NCI-H1092 (cell line): Measurements from ENCODE around the gene SIKE1.
A peak's percentile ranks its signal among the peaks of the same experiment; 100 is the strongest.
"Not testable (repeated sequence)": the region's sequence is repeated elsewhere in the genome, so short reads cannot be mapped to it uniquely, and the experiment has no call there.

Experiments
- DNase-seq: peaks from one replicate; lab custom pipeline; 2025; lab: John Stamatoyannopoulos, UW

Gene SIKE1

GRCh38 chr1:114755006-114755931 lies 25.2 kb downstream of the SIKE1 start:
- no peak for DNase-seq

DNA sequence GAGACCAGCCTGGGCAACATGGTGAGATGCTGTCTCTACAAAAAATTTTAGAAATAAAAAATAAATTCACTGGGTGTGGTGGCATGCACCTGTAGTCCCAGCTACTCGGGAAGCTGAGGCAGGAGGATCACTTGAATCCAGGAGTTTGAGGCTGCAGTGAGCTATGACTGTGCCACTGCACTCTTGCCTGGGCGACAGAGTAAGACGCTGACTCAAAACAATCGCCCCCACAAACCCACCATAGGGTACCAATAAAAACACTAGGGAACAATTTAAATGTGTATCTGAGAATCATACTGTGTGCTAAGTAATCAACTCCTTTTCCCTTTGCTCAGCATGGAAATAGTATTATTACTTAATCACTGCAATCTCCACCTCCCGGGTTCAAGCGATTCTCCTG lies 26.8 kb downstream of the SIKE1 start:
- DNase-seq, result not testable (repeated sequence)

GRCh38 chr1:114753143-114753542 lies 27.3 kb downstream of the SIKE1 start:
- no peak for DNase-seq

DNA sequence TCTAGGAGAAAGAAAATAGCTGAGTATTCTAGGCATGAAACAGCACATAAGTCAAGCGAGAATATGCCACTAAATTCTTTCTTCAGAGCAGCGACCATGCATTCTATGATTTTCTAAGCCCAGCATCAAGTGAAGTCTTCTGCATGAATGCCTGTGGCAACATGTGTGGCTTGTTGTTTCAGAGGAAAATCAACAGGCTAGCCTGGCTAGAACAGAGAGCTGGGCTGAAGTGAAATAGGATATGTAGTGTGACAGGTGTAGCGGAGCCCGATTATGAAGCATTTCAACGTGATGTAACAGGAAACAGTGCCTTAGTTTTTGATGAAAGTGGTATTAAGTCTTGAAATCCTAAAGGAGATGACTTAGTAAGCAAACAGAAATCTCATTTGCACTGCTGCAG lies 29.7 kb downstream of the SIKE1 start:
- peak; percentile 19 for DNase-seq

GRCh38 chr1:114749835-114750234 lies 30.6 kb downstream of the SIKE1 start:
- no peak for DNase-seq

DNA sequence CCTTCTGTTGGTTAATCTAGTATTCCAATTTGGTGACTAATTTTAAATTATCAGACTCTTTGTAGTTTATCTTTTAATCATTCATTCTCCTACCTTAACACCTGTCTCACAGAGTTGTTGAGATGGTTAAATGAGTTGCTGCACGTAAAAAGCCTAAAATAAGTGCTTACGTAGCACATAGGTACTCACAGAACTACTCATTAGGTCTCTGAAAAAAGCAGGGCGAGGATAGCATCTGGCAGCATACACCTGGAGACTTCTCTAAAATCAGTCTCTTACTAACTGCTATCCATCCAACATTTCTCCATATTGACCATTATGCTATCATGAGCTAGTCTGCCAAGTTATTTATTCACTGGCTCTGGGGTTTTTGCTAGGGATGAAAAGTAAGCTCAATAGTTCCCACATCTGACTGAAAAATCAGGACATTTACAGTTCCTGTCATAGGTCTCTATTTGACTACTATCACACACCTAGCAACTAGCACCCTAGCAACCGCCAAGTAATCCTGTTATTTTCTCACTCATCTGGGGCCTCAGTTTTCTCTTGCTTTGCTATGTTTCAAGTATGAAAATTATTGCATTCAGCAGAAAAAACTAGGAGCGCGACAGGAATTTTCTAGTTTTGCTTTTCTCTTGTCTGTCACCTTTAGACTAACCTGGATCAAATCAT lies 33.9 kb downstream of the SIKE1 start:
- no peak for DNase-seq

DNA sequence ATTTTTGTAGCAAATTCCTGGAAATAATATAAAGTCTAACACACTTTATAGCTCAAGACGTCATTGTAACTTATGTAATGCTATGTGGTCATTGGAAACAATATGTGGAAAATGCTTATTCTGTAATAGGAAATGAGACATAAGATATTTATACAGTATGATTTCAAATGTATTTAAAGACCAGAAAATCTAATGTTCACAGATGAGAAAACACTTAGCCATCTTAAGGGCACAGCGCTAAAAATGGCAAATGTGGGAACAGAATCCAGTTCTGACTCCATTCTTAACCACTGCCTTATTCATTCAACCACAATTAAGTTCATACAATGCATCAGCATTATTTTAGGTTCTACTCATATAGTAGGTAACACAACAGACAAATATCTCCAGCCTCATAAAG lies 35.2 kb downstream of the SIKE1 start:
- DNase-seq, result no peak

- DNase-seq, result no peak
Observed at GRCh38 chr1:114741963-114742746, 38.3 kb downstream of the SIKE1 start.

DNA sequence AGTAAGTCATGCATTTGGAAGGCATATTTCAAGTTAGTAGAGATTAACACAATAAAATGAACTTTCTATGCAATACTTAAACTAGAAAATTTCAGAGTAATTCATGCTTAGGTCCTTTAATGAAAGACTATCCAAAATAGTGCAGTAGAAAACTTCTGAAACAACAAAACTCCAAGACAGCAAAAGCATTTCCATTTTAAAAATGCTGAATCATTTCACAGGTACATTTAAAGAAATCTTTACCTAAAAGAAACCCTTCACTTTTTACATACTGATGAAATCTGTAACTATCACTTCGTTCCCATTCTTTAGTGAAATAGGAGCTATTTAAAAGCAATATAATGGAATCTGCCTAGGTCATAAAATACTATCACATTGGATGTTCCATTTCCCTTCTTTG lies 40.2 kb downstream of the SIKE1 start:
- DNase-seq, result no peak

GRCh38 chr1:114737314-114737849 lies 43.1 kb downstream of the SIKE1 start:
- DNase-seq, result no peak

GRCh38 chr1:114735479-114735878 lies 45.0 kb downstream of the SIKE1 start:
- no peak for DNase-seq

GRCh38 chr1:114729782-114730181 lies 50.7 kb downstream of the SIKE1 start:
- DNase-seq, result no peak

DNA sequence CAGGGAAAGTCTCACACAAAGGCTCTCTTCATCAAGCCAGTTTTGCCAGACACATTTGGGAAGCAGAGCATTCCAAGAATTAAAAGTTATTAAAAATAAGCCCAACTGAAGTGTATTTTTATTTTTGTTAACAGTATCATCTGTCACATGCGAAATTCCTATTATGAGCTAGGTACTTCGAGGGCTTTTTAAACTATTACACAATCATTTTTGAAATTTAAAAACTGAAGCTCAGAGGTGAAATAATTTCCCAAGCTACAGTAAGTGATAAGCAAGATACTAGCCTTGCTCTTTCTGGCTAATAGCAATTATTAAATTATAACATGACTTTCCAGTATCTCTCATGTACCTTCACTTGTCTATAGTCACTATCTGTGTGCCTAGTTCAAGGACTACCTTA lies 51.9 kb downstream of the SIKE1 start:
- DNase-seq, result no peak

DNA sequence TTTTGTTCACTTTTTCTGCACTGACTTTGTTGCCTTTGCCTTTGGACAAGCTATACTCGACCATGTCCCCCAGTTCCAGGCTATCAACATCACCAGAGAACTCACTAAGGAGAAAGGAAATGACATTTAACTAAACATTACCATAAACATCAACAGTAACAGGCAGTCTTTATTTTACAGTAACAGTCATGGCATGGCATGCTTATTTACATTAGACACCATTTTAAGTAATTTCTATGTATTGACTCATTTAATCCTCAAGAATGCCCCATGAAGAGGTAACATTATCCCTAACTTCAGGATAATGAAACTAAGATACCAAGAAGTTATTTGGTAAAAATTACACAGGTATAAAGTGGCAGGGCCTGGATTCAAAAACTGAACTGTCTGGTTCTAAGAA lies 55.3 kb downstream of the SIKE1 start:
- DNase-seq, result no peak

DNA sequence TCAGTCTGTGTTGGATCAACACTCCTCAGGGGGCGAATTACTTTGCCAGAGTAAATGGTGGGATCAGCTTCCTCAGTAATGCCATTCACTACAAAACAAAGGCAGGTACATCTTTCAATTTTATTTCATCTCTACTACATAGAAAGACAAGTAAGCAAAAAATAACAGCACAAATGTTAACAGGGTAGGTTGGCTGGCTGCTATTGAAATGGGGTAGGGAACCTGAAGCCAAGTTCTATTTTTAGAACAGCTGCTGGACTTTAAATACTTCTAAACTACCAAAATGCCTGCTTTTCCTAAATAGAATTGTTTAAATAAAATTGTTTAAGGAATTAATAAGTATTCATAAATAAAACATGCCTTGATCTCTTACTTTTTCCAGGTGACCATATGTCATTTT lies 56.6 kb downstream of the SIKE1 start:
- DNase-seq, result no peak

DNA sequence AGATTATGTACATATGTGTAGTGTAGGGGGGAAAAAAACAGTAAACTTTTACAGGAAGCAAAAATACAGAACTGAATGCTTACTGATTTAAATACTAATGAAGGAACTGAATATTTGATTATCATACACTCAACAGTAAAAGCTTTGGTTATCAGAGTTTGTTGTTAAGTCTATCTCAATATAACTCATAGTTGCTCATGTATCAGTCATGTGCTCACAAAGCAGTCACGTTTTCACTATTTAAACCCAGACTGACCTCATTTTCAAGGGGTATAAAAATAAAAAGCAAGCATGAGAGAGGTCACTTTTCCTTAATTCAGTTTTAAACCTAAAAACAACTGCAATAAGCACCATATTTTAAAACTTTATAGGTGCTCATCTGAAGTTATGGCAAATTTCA lies 57.0 kb downstream of the SIKE1 start:
- no peak for DNase-seq

DNA sequence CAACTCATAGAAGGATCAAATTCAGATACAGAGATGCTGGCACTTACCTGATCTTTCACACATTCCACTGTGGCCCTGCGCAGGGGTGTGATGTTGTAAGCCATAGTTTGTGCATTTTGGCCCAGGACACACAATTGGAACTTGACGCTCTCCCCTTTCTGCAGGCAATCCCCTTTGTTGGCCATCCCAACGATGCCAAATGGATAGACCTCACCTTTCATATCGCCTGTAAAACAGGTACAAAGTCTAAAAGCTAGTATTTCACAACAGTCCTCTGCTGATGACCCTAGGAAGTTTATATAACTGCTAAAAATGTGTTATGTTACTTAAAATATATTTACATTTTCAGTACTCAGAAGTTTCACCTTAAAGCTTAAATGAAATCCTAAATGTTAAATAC lies 60.0 kb downstream of the SIKE1 start:
- DNase-seq, result no peak
